NK-92 treated with Interleukin-12 subunit alpha and Interleukin-12 subunit beta, amount 100 ng/mL, for 24 hours (cell line): ENCODE data around the gene DNAJB11.
A peak's percentile ranks its signal among the peaks of the same experiment; 100 is the strongest.

ENCODE experiments used
- DNase-seq: peaks from one replicate; lab custom pipeline; 2025; lab: John Stamatoyannopoulos, UW

DNAJB11 gene

GRCh38 chr3:186596568-186597287, 26.2 kb downstream of the DNAJB11 start:
- no peak for DNase-seq

GRCh38 chr3:186598108-186598784, 27.7 kb downstream of the DNAJB11 start:
- no peak for DNase-seq

- DNase-seq = no peak
These were observed 28.2 kb downstream of the DNAJB11 start for GRCh38 chr3:186598794-186599141.

- no peak for DNase-seq
These were observed 28.7 kb downstream of the DNAJB11 start for GRCh38 chr3:186599142-186599784.

- no peak for DNase-seq
These were observed 29.3 kb downstream of the DNAJB11 start for GRCh38 chr3:186599785-186600166.

GRCh38 chr3:186600896-186601295, 30.4 kb downstream of the DNAJB11 start:
- no peak for DNase-seq

GRCh38 chr3:186603159-186603558, 32.6 kb downstream of the DNAJB11 start:
- DNase-seq = no peak

- DNase-seq = no peak
These were observed 34.6 kb downstream of the DNAJB11 start for GRCh38 chr3:186605078-186605477.

- no peak for DNase-seq
These were observed 35.3 kb downstream of the DNAJB11 start for GRCh38 chr3:186605561-186606545.

- DNase-seq = no peak
These were observed 38.2 kb downstream of the DNAJB11 start for GRCh38 chr3:186608624-186609215.

GRCh38 chr3:186609247-186609868, 38.8 kb downstream of the DNAJB11 start:
- no peak for DNase-seq

- no peak for DNase-seq
These were observed 41.5 kb downstream of the DNAJB11 start for GRCh38 chr3:186612065-186612464.

- no peak for DNase-seq
These were observed 42.5 kb downstream of the DNAJB11 start, which contains the start of gene AHSG for GRCh38 chr3:186612721-186613636. TSS of gene AHSG (plus strand) at chr3:186613060. CDS start at chr3:186613142, 82 bp downstream.

- DNase-seq = no peak
These were observed 43.2 kb downstream of the DNAJB11 start for GRCh38 chr3:186613637-186614265.

GRCh38 chr3:186614266-186614596, 43.7 kb downstream of the DNAJB11 start:
- DNase-seq = no peak

- DNase-seq = peak; percentile 27
These were observed 44.3 kb downstream of the DNAJB11 start for GRCh38 chr3:186614597-186615483.

- no peak for DNase-seq
These were observed 45.7 kb downstream of the DNAJB11 start for GRCh38 chr3:186616299-186616617.

- peak; percentile 13 for DNase-seq
These were observed 46.8 kb downstream of the DNAJB11 start for GRCh38 chr3:186617036-186617946.
